ENCODE data around the gene PIGB.

The PIGB gene

DNA sequence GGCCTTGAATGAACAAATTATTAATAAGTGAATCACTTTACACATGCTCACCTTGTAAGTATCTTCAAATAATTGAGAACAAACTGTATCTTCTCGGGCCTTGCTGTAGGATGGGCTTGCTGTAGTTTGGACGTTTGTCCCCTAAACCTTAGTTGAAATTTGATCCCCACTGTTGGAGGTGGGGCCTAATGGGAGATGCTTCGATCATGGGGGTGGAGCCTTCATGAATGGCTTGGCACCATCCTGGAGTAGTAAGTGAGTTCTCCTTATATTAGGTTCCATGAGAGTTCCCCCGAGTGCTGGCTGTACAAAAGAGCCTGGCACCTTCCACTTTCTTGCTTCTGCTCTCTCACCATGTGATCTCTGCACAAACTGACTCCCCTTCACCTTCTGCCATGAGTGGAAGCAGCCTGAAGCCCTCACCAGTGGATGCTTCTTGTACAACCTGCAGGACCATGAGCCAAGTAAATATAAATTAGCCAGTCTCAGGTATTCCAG is 29.3 kb downstream of the PIGB start:
- H3K27me3 ChIP-seq (ENCODE audit: low read depth, low read length): no peaks in the 10 kb centered on the region
- peaks cover 7% of the 10 kb centered on the region for H3K36me3 ChIP-seq (replicated peaks; ENCODE audit: low read depth, low read length)
- no peaks in the 10 kb centered on the region for H3K4me1 ChIP-seq (ENCODE audit: low read length)
- H3K4me3 ChIP-seq (ENCODE audit: low read length): no peak overlapping the region
- no peak overlapping the region for H3K27ac ChIP-seq (ENCODE audit: low read length)
- H4K20me1 ChIP-seq (ENCODE audit: insufficient read depth, low read length): no peaks in the 10 kb centered on the region
- no peak overlapping the region for H2AFZ ChIP-seq (ENCODE audit: low read depth, low read length)
- no peaks in the 10 kb centered on the region for H3K79me2 ChIP-seq (ENCODE audit: low read length)
- H3K4me2 ChIP-seq (ENCODE audit: low read length): no peak overlapping the region
- no peaks in the 10 kb centered on the region for H3K9me3 ChIP-seq (ENCODE audit: insufficient read depth, low read length)
- TF ChIP-seq, protein P1, sequence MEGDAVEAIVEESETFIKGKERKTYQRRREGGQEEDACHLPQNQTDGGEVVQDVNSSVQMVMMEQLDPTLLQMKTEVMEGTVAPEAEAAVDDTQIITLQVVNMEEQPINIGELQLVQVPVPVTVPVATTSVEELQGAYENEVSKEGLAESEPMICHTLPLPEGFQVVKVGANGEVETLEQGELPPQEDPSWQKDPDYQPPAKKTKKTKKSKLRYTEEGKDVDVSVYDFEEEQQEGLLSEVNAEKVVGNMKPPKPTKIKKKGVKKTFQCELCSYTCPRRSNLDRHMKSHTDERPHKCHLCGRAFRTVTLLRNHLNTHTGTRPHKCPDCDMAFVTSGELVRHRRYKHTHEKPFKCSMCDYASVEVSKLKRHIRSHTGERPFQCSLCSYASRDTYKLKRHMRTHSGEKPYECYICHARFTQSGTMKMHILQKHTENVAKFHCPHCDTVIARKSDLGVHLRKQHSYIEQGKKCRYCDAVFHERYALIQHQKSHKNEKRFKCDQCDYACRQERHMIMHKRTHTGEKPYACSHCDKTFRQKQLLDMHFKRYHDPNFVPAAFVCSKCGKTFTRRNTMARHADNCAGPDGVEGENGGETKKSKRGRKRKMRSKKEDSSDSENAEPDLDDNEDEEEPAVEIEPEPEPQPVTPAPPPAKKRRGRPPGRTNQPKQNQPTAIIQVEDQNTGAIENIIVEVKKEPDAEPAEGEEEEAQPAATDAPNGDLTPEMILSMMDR (IDR thresholded peaks at IDR 0.05; ENCODE audit: low read depth, low read length): no peak
- no peak for TF ChIP-seq EZH2phosphoT487 (IDR thresholded peaks at IDR 0.05; ENCODE audit: low read depth)
- no peak overlapping the region for H3K9ac ChIP-seq (ENCODE audit: low read length)

DNA sequence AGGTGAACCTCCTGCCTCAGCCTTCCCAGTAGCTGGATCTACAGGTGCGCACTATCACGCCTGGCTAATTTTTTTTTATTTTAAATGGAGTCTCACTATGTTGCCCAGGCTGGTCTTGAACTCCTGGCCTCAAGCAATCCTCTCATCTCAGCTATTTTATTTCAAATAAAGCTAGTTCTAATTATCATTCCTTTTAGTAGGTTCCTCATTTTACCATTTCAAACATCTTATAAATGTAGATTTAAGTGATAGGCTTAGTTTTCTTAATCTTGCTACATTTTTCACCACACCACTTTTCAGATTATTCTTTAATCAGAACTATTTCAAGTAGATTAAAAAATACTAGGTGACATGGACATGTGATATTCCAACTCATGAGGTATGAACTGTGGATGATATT is 30.3 kb downstream of the PIGB start:
- Histone ChIP-seq H2AFZ (ENCODE audit: low read depth, low read length) (no peak overlapping the region), H3K27me3 (ENCODE audit: low read depth, low read length) (no peaks in the 10 kb centered on the region), H3K4me2 (ENCODE audit: low read length) (no peak overlapping the region), H3K4me3 (ENCODE audit: low read length) (no peak overlapping the region), H3K4me1 (ENCODE audit: low read length) (no peaks in the 10 kb centered on the region), H3K9ac (ENCODE audit: low read length) (no peak overlapping the region), H4K20me1 (ENCODE audit: insufficient read depth, low read length) (no peaks in the 10 kb centered on the region), H3K27ac (ENCODE audit: low read length) (no peak overlapping the region), H3K36me3 (replicated peaks; ENCODE audit: low read depth, low read length) (peaks cover 7% of the 10 kb centered on the region), H3K79me2 (ENCODE audit: low read length) (no peaks in the 10 kb centered on the region), H3K9me3 (ENCODE audit: insufficient read depth, low read length) (no peaks in the 10 kb centered on the region)
- no peak for TF ChIP-seq EZH2phosphoT487 (IDR thresholded peaks at IDR 0.05; ENCODE audit: low read depth)
- TF ChIP-seq, protein P1 (IDR thresholded peaks at IDR 0.05; ENCODE audit: low read depth, low read length): no peak

DNA sequence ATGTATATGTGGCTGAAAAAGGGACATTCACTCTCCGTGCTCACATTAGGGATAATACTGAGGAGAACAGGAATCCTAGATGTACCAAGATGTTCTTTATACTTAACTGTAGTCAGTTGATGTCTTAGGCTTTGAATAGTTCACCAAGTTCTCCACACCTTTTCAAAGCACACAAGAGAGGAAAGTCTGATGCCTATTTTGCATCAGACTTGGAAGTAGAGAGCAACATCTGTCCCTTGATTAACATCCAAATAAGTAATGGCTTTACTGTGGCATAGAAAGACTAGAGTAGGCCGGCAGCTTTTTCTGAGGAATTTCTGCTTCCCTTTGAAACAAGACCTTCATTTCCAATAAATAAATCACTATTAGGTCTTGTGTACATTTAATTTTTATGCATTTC is 34.0 kb downstream of the PIGB start:
- no peak overlapping the region for H3K4me2 ChIP-seq (ENCODE audit: low read length)
- no peak overlapping the region for H2AFZ ChIP-seq (ENCODE audit: low read depth, low read length)
- H3K9ac ChIP-seq (ENCODE audit: low read length): no peak overlapping the region
- H3K4me1 ChIP-seq (ENCODE audit: low read length): no peaks in the 10 kb centered on the region
- peaks cover 17% of the 10 kb centered on the region for H3K36me3 ChIP-seq (replicated peaks; ENCODE audit: low read depth, low read length)
- no peaks in the 10 kb centered on the region for H3K9me3 ChIP-seq (ENCODE audit: insufficient read depth, low read length)
- no peak overlapping the region for H3K4me3 ChIP-seq (ENCODE audit: low read length)
- no peaks in the 10 kb centered on the region for H3K27me3 ChIP-seq (ENCODE audit: low read depth, low read length)
- no peak for TF ChIP-seq EZH2phosphoT487 (IDR thresholded peaks at IDR 0.05; ENCODE audit: low read depth)
- TF ChIP-seq, protein P1 (IDR thresholded peaks at IDR 0.05; ENCODE audit: low read depth, low read length): no peak
- no peaks in the 10 kb centered on the region for H4K20me1 ChIP-seq (ENCODE audit: insufficient read depth, low read length)
- H3K27ac ChIP-seq (ENCODE audit: low read length): no peak overlapping the region
- H3K79me2 ChIP-seq (ENCODE audit: low read length): no peaks in the 10 kb centered on the region

DNA sequence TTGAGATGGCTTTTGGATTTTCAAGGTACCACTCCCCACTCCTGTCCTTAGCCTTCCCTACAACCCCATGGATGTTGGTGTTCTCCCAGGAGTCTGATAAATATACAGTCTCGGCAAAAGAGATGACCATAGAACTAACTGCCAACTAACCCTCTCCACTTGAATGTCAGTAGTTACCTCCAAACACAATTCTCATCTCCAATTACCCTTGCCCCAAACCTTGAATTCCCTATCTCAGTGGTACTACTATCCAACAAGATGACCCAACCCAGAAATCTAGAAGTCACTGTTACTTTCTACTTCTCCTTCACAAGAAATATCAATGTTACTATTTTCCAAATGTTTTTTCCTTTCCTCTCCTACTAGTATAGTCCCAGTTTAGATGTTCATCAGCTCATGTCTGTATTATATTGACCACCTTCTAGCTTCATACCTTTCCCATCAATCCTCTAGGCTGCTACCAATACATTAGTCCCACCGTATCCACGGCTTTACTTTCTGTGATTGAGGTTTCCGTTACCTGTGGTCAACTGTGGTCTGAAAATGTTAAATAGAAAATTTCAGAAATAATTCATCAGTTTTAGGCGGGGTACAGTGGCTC is 38.1 kb downstream of the PIGB start:
- Histone ChIP-seq H3K9me3 (ENCODE audit: insufficient read depth, low read length) (no peaks in the 10 kb centered on the region), H3K27ac (ENCODE audit: low read length) (no peak overlapping the region), H3K36me3 (replicated peaks; ENCODE audit: low read depth, low read length) (peaks cover 17% of the 10 kb centered on the region), H3K9ac (ENCODE audit: low read length) (no peak overlapping the region), H3K79me2 (ENCODE audit: low read length) (no peaks in the 10 kb centered on the region), H3K4me2 (ENCODE audit: low read length) (no peak overlapping the region), H3K27me3 (ENCODE audit: low read depth, low read length) (no peaks in the 10 kb centered on the region), H2AFZ (ENCODE audit: low read depth, low read length) (no peak overlapping the region), H3K4me1 (ENCODE audit: low read length) (no peaks in the 10 kb centered on the region), H3K4me3 (ENCODE audit: low read length) (no peak overlapping the region), H4K20me1 (ENCODE audit: insufficient read depth, low read length) (no peaks in the 10 kb centered on the region)
- TF ChIP-seq EZH2phosphoT487 (IDR thresholded peaks at IDR 0.05; ENCODE audit: low read depth): no peak
- TF ChIP-seq, protein P1 (IDR thresholded peaks at IDR 0.05; ENCODE audit: low read depth, low read length): no peak
